GM21717 (cell line): Measurements from ENCODE around the gene TMEM134.

Experiments
- ATAC-seq: cut with Tn5 transposase; IDR thresholded peaks from one replicate; pipeline ENCODE4 v1.9.1; 2021; ENCODE audit warnings: mild to moderate bottlenecking, moderate library complexity; ENCODE audit not compliant: unreplicated experiment

TMEM134 gene

GRCh38 chr11:67463680-67464410 is 5.2 kb downstream of the TMEM134 start:
- ATAC-seq, result no peak

GRCh38 chr11:67463186-67463585 is 5.9 kb downstream of the TMEM134 start:
- ATAC-seq, result no peak

- no peak for ATAC-seq
Measured at GRCh38 chr11:67458266-67458665, 10.8 kb downstream of the TMEM134 start.

- ATAC-seq, result no peak
Measured at GRCh38 chr11:67457453-67457852, 11.6 kb downstream of the TMEM134 start.

- ATAC-seq, result no peak
Measured at GRCh38 chr11:67456068-67456705, 12.9 kb downstream of the TMEM134 start.

- ATAC-seq, result no peak
Measured at GRCh38 chr11:67455054-67455453, 14.0 kb downstream of the TMEM134 start, which contains the start of gene CABP4. TSS of gene CABP4 (plus strand) at chr11:67455354. CDS start at chr11:67455424, 70 bp downstream.

GRCh38 chr11:67453816-67454732 is 15.0 kb downstream of the TMEM134 start:
- ATAC-seq, result no peak

GRCh38 chr11:67452141-67452952 is 16.7 kb downstream of the TMEM134 start, which contains the start of gene GPR152:
TSS of gene GPR152 (minus strand) at chr11:67452729. CDS start at chr11:67452724, 5 bp downstream.
- no peak for ATAC-seq

GRCh38 chr11:67451658-67451976 is 17.4 kb downstream of the TMEM134 start:
- ATAC-seq, result no peak

- no peak for ATAC-seq
Measured at GRCh38 chr11:67450796-67451657, 18.0 kb downstream of the TMEM134 start.

GRCh38 chr11:67449116-67449844 is 19.8 kb downstream of the TMEM134 start:
- no peak for ATAC-seq

- ATAC-seq, result no peak
Measured at GRCh38 chr11:67448220-67448609, 20.8 kb downstream of the TMEM134 start.

GRCh38 chr11:67445515-67445914 is 23.5 kb downstream of the TMEM134 start:
- ATAC-seq, result no peak

- no peak for ATAC-seq
Measured at GRCh38 chr11:67442504-67443404, 26.3 kb downstream of the TMEM134 start.

- no peak for ATAC-seq
Measured at GRCh38 chr11:67441731-67442351, 27.2 kb downstream of the TMEM134 start.

GRCh38 chr11:67441098-67441563 is 27.9 kb downstream of the TMEM134 start:
- ATAC-seq, result no peak
